HepG2 (cell line): ENCODE results near the gene HEPHL1. TPM values are rescaled to one million over a fixed set of nuclear protein-coding genes. Genes with fewer than 3 reads are reported as not detected.
A peak's percentile ranks its signal among the peaks of the same experiment; 100 is the strongest.

Experiments
- EP300 ChIP-seq, 3 experiments: sonication (generic) in 1 of 3; formaldehyde crosslinking in 1 of 3; IDR thresholded peaks; 2 replicates each; pipeline versions ENCODE4 v1.5.1 to v1.6.1; 2011 to 2020; ENCODE audit warnings: low read depth in 2 of 3, low read length in 2 of 3, borderline replicate concordance in 1 of 3, improper control_type of control experiment in 1 of 3, mild to moderate bottlenecking in 1 of 3, missing genetic modification reagents in 1 of 3, moderate library complexity in 1 of 3
- HDAC2 ChIP-seq: sonication (generic); formaldehyde crosslinking; IDR thresholded peaks from 2 replicates; pipeline ENCODE4 v1.4.0; 2020; ENCODE audit warnings: missing genetic modification reagents
- HMG20A ChIP-seq: IDR thresholded peaks from 2 replicates; pipeline ENCODE4 v1.6.1; 2016; ENCODE audit warnings: borderline replicate concordance
- PRDM4 ChIP-seq: sonication (generic); formaldehyde crosslinking; IDR thresholded peaks from 2 replicates; pipeline ENCODE4 v1.9.0; 2021; ENCODE audit warnings: missing genetic modification reagents, borderline replicate concordance
- SALL1 ChIP-seq: sonication (generic); formaldehyde crosslinking; IDR thresholded peaks from 2 replicates; pipeline ENCODE4 v1.8.0; 2022; ENCODE audit warnings: mild to moderate bottlenecking, missing genetic modification reagents
- SNAI1 ChIP-seq: sonication (generic); formaldehyde crosslinking; IDR thresholded peaks from 2 replicates; pipeline ENCODE4 v1.5.0; 2020; ENCODE audit warnings: mild to moderate bottlenecking, missing genetic modification reagents, borderline replicate concordance
- SOX13 ChIP-seq, 3 experiments: fragments of 450-650 bp in 1 of 3; sonication (generic) in 1 of 3; formaldehyde crosslinking in 1 of 3; IDR thresholded peaks in 2 of 3; conservative IDR thresholded peaks in 1 of 3; 2 replicates each; pipeline versions ENCODE4 v1.5.0 to v1.6.1; 2016 to 2020; ENCODE audit warnings: antibody characterized with exemption in 1 of 3, mild to moderate bottlenecking in 1 of 3, missing compliant biosample characterization in 1 of 3, missing genetic modification reagents in 1 of 3, moderate library complexity in 1 of 3
- TCF7L2 ChIP-seq: IDR thresholded peaks from 2 replicates; pipeline ENCODE4 v1.6.1; 2011; ENCODE audit warnings: mild to moderate bottlenecking, low read depth, low read length, moderate library complexity
- THYN1 ChIP-seq: sonication (generic); formaldehyde crosslinking; IDR thresholded peaks from 2 replicates; pipeline ENCODE4 v1.8.1; 2023; ENCODE audit warnings: low read depth, mild to moderate bottlenecking, moderate library complexity, missing genetic modification reagents, borderline replicate concordance
- ZBTB38 ChIP-seq: sonication (generic); formaldehyde crosslinking; IDR thresholded peaks from 2 replicates; pipeline ENCODE4 v1.5.1; 2020; ENCODE audit warnings: mild to moderate bottlenecking, missing genetic modification reagents
- ZNF121 ChIP-seq: sonication (generic); formaldehyde crosslinking; IDR thresholded peaks from 2 replicates; pipeline ENCODE4 v1.5.0; 2020; ENCODE audit warnings: mild to moderate bottlenecking, missing genetic modification reagents
- ZNF274 ChIP-seq: sonication (generic); formaldehyde crosslinking; IDR thresholded peaks from 2 replicates; pipeline ENCODE4 v1.5.1; 2020; ENCODE audit warnings: mild to moderate bottlenecking, missing genetic modification reagents
- ZNF3 ChIP-seq: IDR thresholded peaks from 2 replicates; pipeline ENCODE4 v1.7.0; 2017; ENCODE audit warnings: inconsistent platforms
- ZNF333 ChIP-seq: sonication (generic); formaldehyde crosslinking; IDR thresholded peaks from 2 replicates; pipeline ENCODE4 v1.4.0; 2020; ENCODE audit warnings: mild to moderate bottlenecking, missing genetic modification reagents, borderline replicate concordance
- ZNF484 ChIP-seq: sonication (generic); formaldehyde crosslinking; IDR thresholded peaks from 2 replicates; pipeline ENCODE4 v1.5.1; 2020; ENCODE audit warnings: mild to moderate bottlenecking, low read depth, missing genetic modification reagents, borderline replicate concordance
- ZNF530 ChIP-seq: sonication (generic); formaldehyde crosslinking; IDR thresholded peaks from 2 replicates; pipeline ENCODE4 v1.5.0; 2020; ENCODE audit warnings: low read depth, mild to moderate bottlenecking, missing genetic modification reagents
- ZNF562 ChIP-seq: sonication (generic); formaldehyde crosslinking; IDR thresholded peaks from 2 replicates; pipeline ENCODE4 v1.8.0; 2022; ENCODE audit warnings: missing genetic modification reagents, borderline replicate concordance
- ZNF768 ChIP-seq: sonication (generic); formaldehyde crosslinking; IDR thresholded peaks from 2 replicates; pipeline ENCODE4 v1.4.0; 2020; ENCODE audit warnings: missing genetic modification reagents
- ZNF773 ChIP-seq: sonication (generic); formaldehyde crosslinking; IDR thresholded peaks from 2 replicates; pipeline ENCODE4 v1.4.0; 2020; ENCODE audit warnings: missing genetic modification reagents, borderline replicate concordance
- ZNF816 ChIP-seq: sonication (generic); formaldehyde crosslinking; IDR thresholded peaks from 2 replicates; pipeline ENCODE4 v1.8.0; 2022; ENCODE audit warnings: missing genetic modification reagents, mild to moderate bottlenecking, borderline replicate concordance
- ZXDC ChIP-seq: sonication (generic); formaldehyde crosslinking; IDR thresholded peaks from 2 replicates; pipeline ENCODE4 v1.5.0; 2020; ENCODE audit warnings: mild to moderate bottlenecking, missing genetic modification reagents
- polyA plus RNA-seq, 8 experiments: library from polyadenylated mRNA; depleted of rRNA in 3 of 8; stranded (reverse) in 7 of 8; unstranded in 1 of 8; fragments of >200 nt; fragmentation: Illumina TruSeq in 4 of 8; extraction: Trizol in 4 of 8; gene quantifications; 2 replicates each; pipeline versions ENCODE4 v1.2.1 to v1.2.3, GENCODE V29; 2011 to 2016; ENCODE audit warnings: low read depth in 4 of 8, missing spikeins in 1 of 8, mixed read lengths in 1 of 8; ENCODE audit not compliant: insufficient read depth in 1 of 8
- total RNA-seq, 5 experiments: library from RNA; depleted of rRNA; stranded (reverse); fragments of >200 nt; fragmentation: Illumina TruSeq; extraction: Trizol; gene quantifications; 2 replicates each; pipeline ENCODE4 v1.2.3, GENCODE V29; 2016; ENCODE audit warnings: low read depth in 1 of 5

The HEPHL1 gene
- total and polyA plus RNA-seq, 2 of the 13 experiments (the other 11 are each of a cell fraction or from before 2014, with no cell fraction given), result 0.04 to 0.05 TPM

- peak in 1 of 2 experiments; percentile 26; a peak in 1 of 4 replicates for TF ChIP-seq EP300 (IDR thresholded peaks at IDR 0.05; ENCODE audit: low read depth in 2 of 2, low read length in 2 of 2)
- no peak for TF ChIP-seq EP300 (CRISPR knock-in tag; IDR thresholded peaks at IDR 0.05; ENCODE audit: borderline replicate concordance)
- no peak for TF ChIP-seq PRDM4
- no peak for TF ChIP-seq SNAI1 (CRISPR knock-in tag)
- TF ChIP-seq HDAC2 (CRISPR knock-in tag), result peak; percentile 52
- TF ChIP-seq THYN1 (CRISPR knock-in tag), result 0 out of 2 replicates have a peak, but pooled peaks have one; percentile 71
- 0 out of 2 replicates have a peak, but pooled peaks have one; percentile 27 for TF ChIP-seq ZNF333 (CRISPR knock-in tag)
- no peak for TF ChIP-seq ZNF484 (CRISPR knock-in tag)
- no peak for TF ChIP-seq HMG20A (CRISPR knock-in tag)
- TF ChIP-seq ZNF3, result no peak
- no peak for TF ChIP-seq ZXDC (CRISPR knock-in tag)
- peak; percentile 51; the same call in 1 of the 2 replicates for TF ChIP-seq SALL1 (CRISPR knock-in tag)
- TF ChIP-seq ZNF121 (CRISPR knock-in tag), result no peak
- 0 out of 2 replicates have a peak, but pooled peaks have one; percentile 14 for TF ChIP-seq ZNF816 (CRISPR knock-in tag)
- TF ChIP-seq ZNF768 (CRISPR knock-in tag), result peak; percentile 18
- peak; percentile 87; the same call in 1 of the 2 replicates for TF ChIP-seq ZNF773 (CRISPR knock-in tag)
- TF ChIP-seq SOX13 (IDR thresholded peaks at IDR 0.05), result 0 out of 2 replicates have a peak, but pooled peaks have one; percentile 34
- TF ChIP-seq SOX13 (CRISPR knock-in tag; conservative IDR thresholded peaks at IDR 0.05 in 1 of 2, IDR thresholded peaks at IDR 0.05 in 1 of 2), result peak in 1 of 2 experiments; percentile 59; a peak in 2 of 4 replicates
- no peak for TF ChIP-seq ZNF530 (CRISPR knock-in tag)
- peak; percentile 74; the same call in 1 of the 2 replicates for TF ChIP-seq ZNF274 (CRISPR knock-in tag)
- peak; percentile 42; the same call in 1 of the 2 replicates for TF ChIP-seq ZBTB38 (CRISPR knock-in tag)
- TF ChIP-seq TCF7L2, result no peak
- no peak; the same call in 1 of the 2 replicates for TF ChIP-seq ZNF562 (CRISPR knock-in tag)
These were observed 107.8 kb downstream of the HEPHL1 start, which contains the start of gene PANX1 (continued) for GRCh38 chr11:94128746-94129511.
